Left kidney (tissue), 2 donors: ENCODE results near the gene PPP3R1. TPM values are rescaled to one million over a fixed set of nuclear protein-coding genes. Genes with fewer than 3 reads are reported as not detected.
"Not testable (repeated sequence)": the region's sequence is repeated elsewhere in the genome, so short reads cannot be mapped to it uniquely, and the experiment has no call there.

Experiments
- DNase-seq: peaks from one replicate; pipeline ENCODE4 v3.0.0-alpha.2; 2013
- polyA plus RNA-seq: library from polyadenylated mRNA; unstranded; fragments of 120-200 nt; gene quantifications from one replicate; pipeline ENCODE4 v1.2.1, GENCODE V29; 2013; ENCODE audit not compliant: insufficient read length

Gene PPP3R1
- polyA plus RNA-seq, 1 donor, result 71.5 TPM

- no peak for DNase-seq
Observed at GRCh38 chr2:68189991-68190784, 62.1 kb downstream of the PPP3R1 start.

DNA sequence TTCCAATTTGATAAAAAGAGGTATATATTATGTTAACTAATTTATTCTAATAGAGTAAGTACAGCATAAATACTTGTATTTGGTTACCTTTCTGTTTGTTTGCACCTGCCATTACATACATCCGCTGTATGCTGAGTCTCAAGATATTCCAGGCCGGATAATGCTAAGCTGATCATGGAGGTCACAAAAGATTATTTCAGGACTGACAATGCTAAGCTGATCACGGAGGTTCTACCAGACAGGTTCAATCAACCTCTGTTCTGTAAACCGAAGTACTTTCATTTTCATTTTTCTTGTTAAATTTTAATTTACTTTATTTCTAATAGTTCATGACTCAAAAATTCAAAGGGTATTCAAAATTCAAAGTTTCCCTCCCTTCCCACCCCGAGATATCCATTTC lies 63.5 kb downstream of the PPP3R1 start:
- no peak for DNase-seq

- DNase-seq, result no peak
Observed at GRCh38 chr2:68187329-68187728, 65.0 kb downstream of the PPP3R1 start.

- DNase-seq, result peak; percentile 10
Observed at GRCh38 chr2:68185541-68186164, 66.7 kb downstream of the PPP3R1 start.

GRCh38 chr2:68182902-68183301 lies 69.4 kb downstream of the PPP3R1 start:
- no peak for DNase-seq

DNA sequence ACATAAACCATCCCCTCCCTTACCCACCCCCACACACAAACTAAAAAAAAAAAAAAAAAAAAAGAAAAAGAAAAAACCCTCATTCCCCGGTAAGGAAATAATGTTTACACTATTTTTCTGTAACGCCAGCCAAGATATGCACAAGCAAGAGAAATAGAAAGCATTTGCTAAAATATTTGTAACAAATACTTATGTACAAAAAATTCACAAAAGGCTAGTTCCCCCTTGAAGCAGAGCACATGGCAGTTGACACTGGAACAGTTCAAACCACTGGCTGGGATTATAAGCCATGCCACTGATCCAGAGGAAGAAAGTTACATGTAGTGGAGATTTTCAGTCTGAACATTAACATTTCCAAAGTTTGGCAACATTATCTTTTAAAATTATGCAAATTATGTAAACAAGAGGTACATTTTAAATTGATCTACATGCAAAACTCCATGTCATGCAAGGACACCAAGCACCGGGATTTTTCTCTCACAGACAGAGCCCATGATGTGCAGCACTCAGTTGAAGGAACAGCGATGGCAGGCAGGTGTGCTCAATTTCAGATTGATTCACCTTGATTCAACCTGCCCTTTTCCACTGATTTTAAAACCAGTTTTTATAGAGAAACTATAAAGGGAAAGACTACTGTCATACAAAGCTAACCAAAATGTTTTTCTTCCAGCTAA lies 73.2 kb downstream of the PPP3R1 start:
- no peak for DNase-seq

GRCh38 chr2:68178432-68178831 lies 73.9 kb downstream of the PPP3R1 start:
- no peak for DNase-seq

- DNase-seq, result no peak
Observed at GRCh38 chr2:68177541-68177940, 74.8 kb downstream of the PPP3R1 start.

DNA sequence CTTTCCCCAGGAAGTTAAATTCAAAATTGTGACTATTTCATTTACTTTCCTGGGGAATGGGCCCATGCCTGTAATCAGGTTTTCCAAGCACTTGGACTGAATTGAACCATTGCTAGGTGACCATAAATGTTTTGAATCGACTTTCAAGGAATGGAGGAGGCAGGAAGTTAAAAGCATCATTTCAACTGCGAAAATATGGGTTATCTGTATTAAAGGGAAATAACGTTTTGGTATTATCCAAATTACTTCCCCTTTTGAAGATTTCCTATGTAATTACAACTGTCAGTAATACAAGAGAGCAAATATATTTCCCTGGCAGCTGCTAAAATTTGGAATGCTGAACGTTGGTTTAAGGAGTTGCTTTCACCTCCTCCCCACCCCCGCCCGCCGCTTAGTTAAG lies 75.7 kb downstream of the PPP3R1 start:
- no peak for DNase-seq

DNA sequence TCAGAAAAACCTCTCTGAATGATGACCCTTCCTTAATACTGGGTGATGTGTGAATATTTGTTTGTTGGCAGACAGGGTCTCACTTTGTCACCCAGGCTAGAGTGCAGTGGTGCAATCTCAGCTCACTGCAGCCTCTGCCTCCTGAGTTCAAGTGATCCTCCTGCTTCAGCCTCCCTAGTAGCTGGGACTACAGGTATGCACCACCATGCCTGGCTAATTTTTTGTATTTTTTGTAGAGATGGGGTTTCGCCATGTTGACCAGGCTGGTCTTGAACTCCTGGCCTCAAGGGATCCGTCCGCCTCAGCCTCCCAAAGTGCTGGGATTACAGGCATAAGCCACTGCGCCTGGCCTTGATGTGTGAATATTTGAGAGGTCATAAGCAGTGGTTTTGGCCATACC lies 77.1 kb downstream of the PPP3R1 start:
- not testable (repeated sequence) for DNase-seq

DNA sequence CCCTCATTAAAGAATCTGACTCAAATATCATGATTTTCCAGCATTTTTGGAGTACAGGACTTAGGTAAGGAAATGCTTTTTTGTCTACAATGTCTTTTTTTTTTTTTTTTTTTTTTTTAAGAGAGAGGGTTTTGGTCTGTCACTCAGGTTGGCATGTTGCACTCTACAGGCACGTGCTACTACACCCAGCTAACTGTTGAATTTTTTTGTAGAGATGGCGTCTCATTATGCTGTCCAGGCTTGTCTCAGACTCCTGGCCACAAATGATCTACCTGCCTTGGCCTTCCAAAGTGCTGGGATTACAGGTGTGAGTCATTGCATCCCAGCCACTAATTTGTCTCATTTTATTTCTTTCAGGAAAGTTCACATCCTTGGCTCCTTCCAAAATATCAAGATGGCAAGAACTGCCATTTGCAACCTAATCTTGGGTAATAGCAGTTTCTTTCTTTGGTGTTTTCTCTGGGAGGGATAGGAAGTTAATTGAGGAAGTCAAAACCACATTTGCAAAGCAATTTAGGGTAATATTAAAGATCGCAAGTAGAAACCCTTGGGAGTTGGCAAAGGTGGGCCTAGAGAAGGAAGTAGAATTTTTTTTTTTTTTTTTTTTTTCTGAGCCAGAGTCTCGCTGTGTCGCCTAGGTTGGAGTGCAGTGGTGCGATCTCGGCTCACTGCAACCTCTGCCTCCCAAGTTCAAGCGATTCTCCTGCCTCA lies 79.2 kb downstream of the PPP3R1 start:
- no peak for DNase-seq

DNA sequence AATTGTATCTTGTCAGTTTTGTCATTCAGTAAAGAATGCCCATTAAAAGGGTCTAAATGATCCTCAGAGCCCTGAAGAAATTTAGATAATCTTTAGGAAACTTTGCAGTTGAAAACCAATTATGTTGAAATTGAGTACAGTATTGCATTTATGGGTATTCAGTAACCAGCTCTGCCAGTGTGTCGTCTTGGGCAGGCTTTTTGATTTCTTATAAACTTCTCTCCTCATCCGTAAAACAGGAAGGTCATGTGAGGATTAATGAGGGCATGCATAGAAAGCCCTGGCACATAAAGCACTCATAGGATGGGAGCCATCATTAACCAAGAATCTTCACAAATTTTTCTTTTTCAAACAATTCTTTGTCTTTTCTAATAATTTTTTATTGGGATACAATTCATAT lies 79.8 kb downstream of the PPP3R1 start:
- DNase-seq, result no peak

DNA sequence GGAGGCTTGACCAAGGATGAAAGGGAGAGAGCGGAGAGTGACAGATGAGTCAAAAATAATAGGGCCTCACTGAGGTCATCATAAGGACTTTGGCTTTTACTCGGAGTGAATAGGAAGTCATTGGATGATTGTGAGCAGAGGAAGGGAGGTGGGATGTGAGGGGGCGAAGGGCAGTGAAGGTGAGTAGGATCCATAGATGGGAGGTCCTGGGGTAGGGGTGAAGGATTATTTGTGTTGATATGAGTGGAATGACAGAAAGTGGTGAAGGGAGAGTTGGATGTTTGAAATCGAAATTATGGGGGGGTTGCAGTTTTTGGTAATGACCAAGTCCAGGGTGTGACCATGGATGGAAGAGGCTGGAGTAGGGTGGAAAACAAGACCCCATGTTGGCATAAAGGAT lies 80.6 kb downstream of the PPP3R1 start:
- DNase-seq, result no peak

GRCh38 chr2:68171146-68171545 lies 81.2 kb downstream of the PPP3R1 start:
- DNase-seq, result no peak

- no peak for DNase-seq
Observed at GRCh38 chr2:68169308-68169707, 83.0 kb downstream of the PPP3R1 start.

GRCh38 chr2:68167186-68167585 lies 85.1 kb downstream of the PPP3R1 start:
- no peak for DNase-seq

GRCh38 chr2:68163641-68164040 lies 88.7 kb downstream of the PPP3R1 start:
- DNase-seq, result no peak

GRCh38 chr2:68158134-68158447 lies 94.2 kb downstream of the PPP3R1 start:
- DNase-seq, result no peak

GRCh38 chr2:68157402-68158133 lies 94.8 kb downstream of the PPP3R1 start, which contains the start of gene PNO1:
Gene PNO1, plus strand, starts transcription at chr2:68157888. Its CDS starts 47 bp downstream, at chr2:68157935.
- DNase-seq, result peak; percentile 96

GRCh38 chr2:68157002-68157401 lies 95.3 kb downstream of the PPP3R1 start:
- no peak for DNase-seq

DNA sequence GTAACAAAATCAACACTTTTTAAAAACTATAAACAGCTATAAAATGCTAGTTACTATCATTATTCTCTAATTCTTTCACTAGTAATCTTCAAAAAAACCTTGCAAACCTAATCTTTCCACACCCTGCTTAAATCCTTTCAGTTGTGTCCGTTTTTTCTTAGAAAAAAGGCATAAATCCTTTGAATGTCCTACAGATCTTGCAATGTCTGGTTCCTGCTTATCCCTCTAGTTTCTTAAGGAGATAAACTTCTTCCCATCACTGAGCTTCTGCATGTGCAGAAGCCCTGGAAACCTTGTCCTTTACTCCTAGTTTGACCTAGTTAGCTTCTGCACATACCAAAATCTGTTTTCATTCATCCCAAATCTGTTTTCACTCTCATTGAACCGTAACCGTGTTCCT lies 95.9 kb downstream of the PPP3R1 start:
- DNase-seq, result peak; percentile 3

DNA sequence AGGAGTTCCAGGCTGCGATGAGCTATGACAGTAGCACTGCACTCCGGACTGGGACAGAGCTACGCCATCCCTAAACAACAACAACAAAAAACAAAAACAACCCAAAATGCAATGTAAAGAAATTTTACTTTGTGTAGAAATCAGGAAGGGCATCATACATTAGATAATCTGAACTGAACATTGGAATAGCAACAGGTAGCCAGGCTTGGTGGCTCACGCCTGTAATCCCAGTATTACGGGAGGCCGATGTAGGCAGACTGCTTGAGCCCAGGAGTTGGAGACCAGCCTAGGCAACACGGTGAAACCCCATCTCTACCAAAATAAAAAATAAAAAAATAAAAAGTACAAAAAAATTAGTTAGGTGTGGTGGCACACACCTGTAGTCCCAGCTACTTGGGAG lies 96.7 kb downstream of the PPP3R1 start:
- DNase-seq, result no peak
